ENCODE measurements around the gene OPCML. TPM values are rescaled to one million over a fixed set of nuclear protein-coding genes. Genes with fewer than 3 reads are reported as not detected.

Gene OPCML
- total and polyA plus RNA-seq, 2 donors from 2014 or later = 0.77 to 1.1 TPM

DNA sequence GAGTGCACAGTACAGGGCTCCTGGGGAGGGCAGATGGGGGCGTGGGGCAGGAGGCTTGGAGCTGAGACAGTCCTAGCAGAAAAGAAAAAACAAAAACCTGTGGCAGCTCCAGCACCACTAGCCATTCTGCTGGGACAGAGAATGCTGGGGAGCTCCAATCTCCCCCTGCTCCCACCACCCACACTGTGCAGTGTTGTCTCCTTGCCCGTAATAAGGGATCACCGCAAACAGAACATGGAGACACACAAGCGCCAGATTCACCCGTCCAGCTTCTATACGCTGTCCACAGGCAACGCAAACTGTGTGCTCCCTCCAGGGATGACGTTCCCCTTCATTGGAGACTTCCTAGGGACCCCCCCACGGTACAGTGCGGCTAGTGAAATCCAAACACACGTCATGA is 31.4 kb downstream of the OPCML start:
- intact Hi-C loops (cut with DNase I) = no loop called here
- no peaks in the 10 kb centered on the region for H3K36me3 ChIP-seq (ENCODE audit: control insufficient read depth in 2 of 3, insufficient read depth in 3 of 3, low read length in 3 of 3)
- TF ChIP-seq, protein P1, sequence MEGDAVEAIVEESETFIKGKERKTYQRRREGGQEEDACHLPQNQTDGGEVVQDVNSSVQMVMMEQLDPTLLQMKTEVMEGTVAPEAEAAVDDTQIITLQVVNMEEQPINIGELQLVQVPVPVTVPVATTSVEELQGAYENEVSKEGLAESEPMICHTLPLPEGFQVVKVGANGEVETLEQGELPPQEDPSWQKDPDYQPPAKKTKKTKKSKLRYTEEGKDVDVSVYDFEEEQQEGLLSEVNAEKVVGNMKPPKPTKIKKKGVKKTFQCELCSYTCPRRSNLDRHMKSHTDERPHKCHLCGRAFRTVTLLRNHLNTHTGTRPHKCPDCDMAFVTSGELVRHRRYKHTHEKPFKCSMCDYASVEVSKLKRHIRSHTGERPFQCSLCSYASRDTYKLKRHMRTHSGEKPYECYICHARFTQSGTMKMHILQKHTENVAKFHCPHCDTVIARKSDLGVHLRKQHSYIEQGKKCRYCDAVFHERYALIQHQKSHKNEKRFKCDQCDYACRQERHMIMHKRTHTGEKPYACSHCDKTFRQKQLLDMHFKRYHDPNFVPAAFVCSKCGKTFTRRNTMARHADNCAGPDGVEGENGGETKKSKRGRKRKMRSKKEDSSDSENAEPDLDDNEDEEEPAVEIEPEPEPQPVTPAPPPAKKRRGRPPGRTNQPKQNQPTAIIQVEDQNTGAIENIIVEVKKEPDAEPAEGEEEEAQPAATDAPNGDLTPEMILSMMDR (IDR thresholded peaks at IDR 0.05; ENCODE audit: borderline replicate concordance, extremely low read depth, insufficient read depth) = no peak
- no peak overlapping the region for H3K9ac ChIP-seq (ENCODE audit: low read length in 3 of 3)
- FAIRE-seq = no peak
- no peak overlapping the region for H3K4me3 ChIP-seq (ENCODE audit: low read length in 3 of 3)
- H3K4me1 ChIP-seq (ENCODE audit: control insufficient read depth in 2 of 3, insufficient read depth in 2 of 3, low read depth in 1 of 3, low read length in 3 of 3) = no peaks in the 10 kb centered on the region
- no peak overlapping the region for H3K27ac ChIP-seq (ENCODE audit: low read depth in 2 of 2, low read length in 2 of 2)
- no peak for DNase-seq
- no peaks in the 10 kb centered on the region for H3K9me3 ChIP-seq (ENCODE audit: control insufficient read depth in 2 of 3, insufficient read depth in 1 of 3, low read length in 3 of 3)
- H3K27me3 ChIP-seq (ENCODE audit: control insufficient read depth, insufficient read depth, low read length) = no peaks in the 10 kb centered on the region

DNA sequence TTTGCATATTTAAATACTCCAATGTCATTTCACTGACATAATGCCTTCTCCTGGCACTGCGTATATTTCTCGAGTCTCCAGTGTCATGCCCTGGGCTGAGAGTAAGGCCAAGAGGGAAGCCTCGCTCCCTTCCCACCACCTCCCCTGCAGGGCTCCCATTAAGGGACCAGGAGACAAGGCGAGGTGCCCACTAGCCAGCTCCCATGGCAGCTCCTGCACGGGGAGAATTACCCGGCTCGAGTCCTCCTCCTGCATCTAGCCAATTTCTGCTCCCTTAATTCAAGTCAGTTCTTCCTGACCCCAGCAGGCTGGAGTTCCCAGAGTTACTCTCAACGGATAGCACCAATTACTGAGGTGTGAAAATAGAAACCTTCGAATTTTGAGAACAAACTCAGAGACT is 31.9 kb downstream of the OPCML start:
- H3K27ac ChIP-seq (ENCODE audit: low read depth in 2 of 2, low read length in 2 of 2) = no peak overlapping the region
- FAIRE-seq = no peak
- no peak for DNase-seq
- H3K9ac ChIP-seq (ENCODE audit: low read length in 3 of 3) = no peak overlapping the region
- intact Hi-C loops (cut with DNase I) = no loop called here
- TF ChIP-seq, protein P1 (IDR thresholded peaks at IDR 0.05; ENCODE audit: borderline replicate concordance, extremely low read depth, insufficient read depth) = no peak
- no peaks in the 10 kb centered on the region for H3K36me3 ChIP-seq (ENCODE audit: control insufficient read depth in 2 of 3, insufficient read depth in 3 of 3, low read length in 3 of 3)
- no peaks in the 10 kb centered on the region for H3K9me3 ChIP-seq (ENCODE audit: control insufficient read depth in 2 of 3, insufficient read depth in 1 of 3, low read length in 3 of 3)
- H3K4me3 ChIP-seq (ENCODE audit: low read length in 3 of 3) = no peak overlapping the region
- no peaks in the 10 kb centered on the region for H3K27me3 ChIP-seq (ENCODE audit: control insufficient read depth, insufficient read depth, low read length)
- no peaks in the 10 kb centered on the region for H3K4me1 ChIP-seq (ENCODE audit: control insufficient read depth in 2 of 3, insufficient read depth in 2 of 3, low read depth in 1 of 3, low read length in 3 of 3)

DNA sequence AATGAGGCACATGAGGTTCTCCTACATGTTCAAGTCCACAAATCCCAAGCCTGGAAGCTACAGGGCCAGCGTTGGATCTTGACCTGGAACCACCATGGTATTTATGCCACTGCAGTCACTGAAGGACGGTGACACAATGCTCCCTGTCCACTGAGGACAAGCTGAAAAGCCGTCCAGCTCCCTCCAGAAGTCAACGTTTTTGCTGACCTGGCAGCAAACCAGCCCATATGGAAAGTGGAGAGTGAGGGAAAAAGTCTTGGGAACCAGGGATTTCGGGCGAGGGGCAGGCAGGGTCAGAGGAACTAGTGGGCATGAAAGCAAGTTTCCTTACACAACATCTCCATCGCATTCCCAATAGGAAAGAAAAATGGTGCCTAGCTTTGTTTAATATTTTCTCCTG is 33.3 kb downstream of the OPCML start:
- H3K4me1 ChIP-seq (ENCODE audit: control insufficient read depth in 2 of 3, insufficient read depth in 2 of 3, low read depth in 1 of 3, low read length in 3 of 3) = no peaks in the 10 kb centered on the region
- H3K27me3 ChIP-seq (ENCODE audit: control insufficient read depth, insufficient read depth, low read length) = no peaks in the 10 kb centered on the region
- no peak overlapping the region for H3K27ac ChIP-seq (ENCODE audit: low read depth in 2 of 2, low read length in 2 of 2)
- H3K9me3 ChIP-seq (ENCODE audit: control insufficient read depth in 2 of 3, insufficient read depth in 1 of 3, low read length in 3 of 3) = no peaks in the 10 kb centered on the region
- no peaks in the 10 kb centered on the region for H3K36me3 ChIP-seq (ENCODE audit: control insufficient read depth in 2 of 3, insufficient read depth in 3 of 3, low read length in 3 of 3)
- no peak overlapping the region for H3K9ac ChIP-seq (ENCODE audit: low read length in 3 of 3)
- intact Hi-C loops (cut with DNase I) = no loop called here
- TF ChIP-seq, protein P1 (IDR thresholded peaks at IDR 0.05; ENCODE audit: borderline replicate concordance, extremely low read depth, insufficient read depth) = no peak
- DNase-seq (no peak), FAIRE-seq (no peak)
- H3K4me3 ChIP-seq (ENCODE audit: low read length in 3 of 3) = no peak overlapping the region

DNA sequence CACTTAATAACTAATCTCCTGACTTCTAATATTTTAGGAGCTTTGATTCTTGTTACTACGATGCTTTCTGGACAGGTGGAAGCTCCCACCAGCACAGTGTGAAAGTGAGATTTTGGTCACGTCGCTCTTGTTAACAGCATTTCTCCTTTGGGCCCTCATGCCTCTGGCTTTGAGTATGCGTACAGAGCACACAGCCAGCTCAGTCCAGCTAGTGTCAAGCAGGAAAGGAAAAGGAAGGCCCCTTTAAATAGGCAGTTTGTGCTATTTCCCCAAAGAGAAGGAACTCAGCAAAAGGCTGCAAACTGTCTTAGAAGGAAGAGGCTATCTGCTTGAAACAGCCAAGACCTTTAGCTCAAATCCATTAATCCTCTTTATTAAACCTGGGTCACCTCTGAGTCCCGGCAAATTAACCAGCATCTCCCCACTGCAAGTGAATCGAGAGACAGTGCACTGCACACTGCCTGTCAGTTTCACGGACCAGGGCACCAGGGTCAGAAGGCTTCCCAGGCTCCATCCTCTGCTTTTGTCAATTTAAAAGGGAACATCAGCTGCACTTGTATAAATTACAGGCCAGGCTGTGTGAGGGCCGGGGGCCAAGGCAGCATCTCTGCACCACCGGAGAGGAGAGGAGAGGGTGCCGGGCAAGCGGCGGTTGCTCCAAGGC is 34.7 kb downstream of the OPCML start:
- FAIRE-seq = no peak
- H3K36me3 ChIP-seq (ENCODE audit: control insufficient read depth in 2 of 3, insufficient read depth in 3 of 3, low read length in 3 of 3) = no peaks in the 10 kb centered on the region

More for the DNA sequence above, 34.7 kb downstream of the OPCML start:
- H3K27ac ChIP-seq (ENCODE audit: low read depth in 2 of 2, low read length in 2 of 2) = no peak overlapping the region
- H3K9me3 ChIP-seq (ENCODE audit: control insufficient read depth in 2 of 3, insufficient read depth in 1 of 3, low read length in 3 of 3) = no peaks in the 10 kb centered on the region
- DNase-seq = no peak
- H3K4me1 ChIP-seq (ENCODE audit: control insufficient read depth in 2 of 3, insufficient read depth in 2 of 3, low read depth in 1 of 3, low read length in 3 of 3) = no peaks in the 10 kb centered on the region
- no peaks in the 10 kb centered on the region for H3K27me3 ChIP-seq (ENCODE audit: control insufficient read depth, insufficient read depth, low read length)
- intact Hi-C loops (cut with DNase I) = no loop called here
- no peak overlapping the region for H3K4me3 ChIP-seq (ENCODE audit: low read length in 3 of 3)
- TF ChIP-seq, protein P1 (IDR thresholded peaks at IDR 0.05; ENCODE audit: borderline replicate concordance, extremely low read depth, insufficient read depth) = no peak
- no peak overlapping the region for H3K9ac ChIP-seq (ENCODE audit: low read length in 3 of 3)

All from kidney (tissue), 14 donors.